DND-41 (cell line): ENCODE measurements around the gene ASIC4.

Experiments
- CTCF ChIP-seq: IDR thresholded peaks from 2 replicates; pipeline ENCODE4 v1.5.1; 2012; ENCODE audit warnings: borderline replicate concordance, low read length, moderate library complexity, mild to moderate bottlenecking; ENCODE audit not compliant: poor library complexity, severe bottlenecking; ENCODE audit errors: extremely low read depth
- EZH2 ChIP-seq: IDR thresholded peaks from 3 replicates; pipeline ENCODE4 v1.6.1; 2012; ENCODE audit warnings: borderline replicate concordance, low read depth, mild to moderate bottlenecking, moderate library complexity, low read length, inconsistent platforms; ENCODE audit not compliant: severe bottlenecking

- TF ChIP-seq CTCF (no peak), EZH2 (no peak)
Measured at GRCh38 chr2:219575566-219576504, 61.6 kb downstream of the ASIC4 start.
